GM12878 (cell line): ENCODE measurements around the gene WNT9A. TPM values are rescaled to one million over a fixed set of nuclear protein-coding genes. Genes with fewer than 3 reads are reported as not detected.

Source experiments
- ATAC-seq: fragments of 200-7000 bp; cut with Tn5 transposase; 3 replicates; pipeline ENCODE4 v1.9.1; 2020; ENCODE audit warnings: mild to moderate bottlenecking, moderate library complexity
- BruUV-seq: library from RNA; stranded (reverse); fragments of 400-500 nt; replicated peaks from 2 replicates; lab custom pipeline; 2021; lab: Mats Ljungman, UMichigan
- CTCF ChIA-PET: fragments of 300-600 bp; sonication (Branson Sonifier 250); formaldehyde crosslinking; extraction: SDS; loops from one replicate; lab custom pipeline; 2021; ENCODE audit warnings: inconsistent platforms; lab: Yijun Ruan, JAX
- POLR2A ChIA-PET: fragments of 350-600 bp; formaldehyde crosslinking; extraction: SDS; loops from one replicate; lab custom pipeline; 2021; ENCODE audit warnings: inconsistent platforms; lab: Charles Lee
- RAD21 ChIA-PET: fragments of 300-600 bp; sonication (Branson Sonifier 250); formaldehyde crosslinking; loops from one replicate; lab custom pipeline; 2023; ENCODE audit warnings: antibody characterized with exemption; ENCODE audit not compliant: unreplicated experiment; lab: Charles Lee
- SMC1A ChIA-PET: fragments of 300-600 bp; sonication (Branson Sonifier 250); formaldehyde crosslinking; loops from one replicate; lab custom pipeline; 2023; ENCODE audit not compliant: unreplicated experiment, uncharacterized antibody; lab: Charles Lee
- DNase-seq: peaks from one replicate; pipeline ENCODE4 v3.0.0-alpha.2; 2011; ENCODE audit warnings: low read depth, low spot score
- FAIRE-seq: peaks from 3 replicates; lab custom pipeline; 2011; peaks lifted over from hg19 to GRCh38; lab: Jason Lieb, UNC
- H2AFZ ChIP-seq: 2 replicates; pipeline ENCODE4 v1.6.0; 2011; ENCODE audit warnings: low read depth, low read length, control low read depth; ENCODE audit not compliant: control insufficient read depth
- H3K27ac ChIP-seq: 2 replicates; pipeline ENCODE4 v1.5.1; 2011; ENCODE audit warnings: control low read depth; ENCODE audit not compliant: control insufficient read depth, insufficient read depth
- H3K27me3 ChIP-seq, 2 experiments: replicated peaks in 1 of 2; 2 replicates each; pipeline versions ENCODE4 v1.6.0 to v1.6.1; 2011; ENCODE audit warnings: low read length in 1 of 2; ENCODE audit not compliant: control insufficient read depth in 2 of 2, insufficient read depth in 2 of 2
- H3K36me3 ChIP-seq, 2 experiments: 2 replicates each; pipeline ENCODE4 v1.5.1; 2011; ENCODE audit warnings: low read length in 1 of 2; ENCODE audit not compliant: control insufficient read depth in 2 of 2, insufficient read depth in 2 of 2
- H3K4me1 ChIP-seq: 2 replicates; pipeline ENCODE4 v1.6.1; 2011; ENCODE audit warnings: mild to moderate bottlenecking, low read length, moderate library complexity, mixed read lengths; ENCODE audit not compliant: control insufficient read depth, insufficient read depth
- H3K4me2 ChIP-seq: 2 replicates; pipeline ENCODE4 v1.6.0; 2011; ENCODE audit warnings: control low read depth; ENCODE audit not compliant: control insufficient read depth, insufficient read depth
- H3K4me3 ChIP-seq: fragments of 200-600 bp; sonication (generic); 2 replicates; pipeline ENCODE4 v1.5.1; 2016
- H3K79me2 ChIP-seq: 2 replicates; pipeline ENCODE4 v1.6.0; 2011; ENCODE audit warnings: low read length; ENCODE audit not compliant: control insufficient read depth, insufficient read depth
- H3K9ac ChIP-seq: 2 replicates; pipeline ENCODE4 v1.8.0; 2011; ENCODE audit warnings: low read length, control low read depth, mixed read lengths; ENCODE audit not compliant: control insufficient read depth, insufficient read depth
- H3K9me3 ChIP-seq: replicated peaks from 3 replicates; pipeline ENCODE4 v1.5.1; 2011; ENCODE audit warnings: mild to moderate bottlenecking, low read length; ENCODE audit not compliant: control insufficient read depth, insufficient read depth
- H4K20me1 ChIP-seq: 2 replicates; pipeline ENCODE4 v1.6.0; 2011; ENCODE audit not compliant: control insufficient read depth, insufficient read depth
- CTCF ChIP-seq, 3 experiments: IDR thresholded peaks in 2 of 3; conservative IDR thresholded peaks in 1 of 3; 2 replicates each; pipeline ENCODE4 v1.5.1; 2011; ENCODE audit warnings: low read depth in 3 of 3, low read length in 3 of 3, mild to moderate bottlenecking in 3 of 3, control low read depth in 2 of 3, moderate library complexity in 2 of 3, inconsistent platforms in 1 of 3, mixed read lengths in 1 of 3; ENCODE audit not compliant: control insufficient read depth in 2 of 3, insufficient read depth in 1 of 3; ENCODE audit errors: extremely low read depth in 1 of 3
- HCFC1 ChIP-seq: fragments of 150-350 bp; IDR thresholded peaks from 2 replicates; pipeline ENCODE4 v1.6.1; 2014; ENCODE audit warnings: low read length
- HDAC2 ChIP-seq: fragments of 200-600 bp; sonication (generic); IDR thresholded peaks from 2 replicates; pipeline ENCODE4 v1.6.1; 2017
- HSF1 ChIP-seq: fragments of 150-350 bp; IDR thresholded peaks from 2 replicates; pipeline ENCODE4 v1.6.1; 2014; ENCODE audit warnings: mild to moderate bottlenecking, low read depth, low read length
- IKZF1 ChIP-seq: fragments of 450-650 bp; conservative IDR thresholded peaks from 2 replicates; pipeline ENCODE4 v1.6.1; 2017; ENCODE audit warnings: antibody characterized with exemption, mild to moderate bottlenecking
- MLLT1 ChIP-seq: fragments of 450-650 bp; IDR thresholded peaks from 2 replicates; pipeline ENCODE4 v1.6.1; 2016; ENCODE audit warnings: mild to moderate bottlenecking
- MTA3 ChIP-seq: IDR thresholded peaks from 2 replicates; pipeline ENCODE4 v1.6.1; 2012; ENCODE audit warnings: low read length, inconsistent platforms, borderline replicate concordance
- MYB ChIP-seq: fragments of 150-350 bp; IDR thresholded peaks from 2 replicates; pipeline ENCODE4 v1.6.1; 2014; ENCODE audit warnings: mild to moderate bottlenecking, low read depth, low read length, borderline replicate concordance
- POLR2AphosphoS5 ChIP-seq: IDR thresholded peaks from 2 replicates; pipeline ENCODE4 v1.6.1; 2011; ENCODE audit warnings: mild to moderate bottlenecking, low read length, inconsistent platforms
- RCOR1 ChIP-seq: conservative IDR thresholded peaks from 2 replicates; pipeline ENCODE4 v1.6.1; 2012; ENCODE audit warnings: low read depth, low read length, improper control_type of control experiment
- RFX5 ChIP-seq: IDR thresholded peaks from 2 replicates; pipeline ENCODE4 v1.6.1; 2011; ENCODE audit warnings: low read depth, low read length, improper control_type of control experiment
- RUNX3 ChIP-seq: IDR thresholded peaks from 2 replicates; pipeline ENCODE4 v1.6.1; 2012; ENCODE audit warnings: low read length, inconsistent platforms
- SPI1 ChIP-seq: IDR thresholded peaks from 2 replicates; pipeline ENCODE4 v1.6.1; 2011; ENCODE audit warnings: low read depth, mild to moderate bottlenecking, low read length, moderate library complexity, borderline replicate concordance; ENCODE audit not compliant: insufficient read depth
- STAT1 ChIP-seq: fragments of 450-650 bp; conservative IDR thresholded peaks from 2 replicates; pipeline ENCODE4 v1.6.1; 2014; ENCODE audit warnings: antibody characterized with exemption, mild to moderate bottlenecking
- ZNF622 ChIP-seq: fragments of 450-650 bp; IDR thresholded peaks from 2 replicates; pipeline ENCODE4 v1.6.1; 2017; ENCODE audit warnings: mild to moderate bottlenecking, inconsistent platforms
- ZNF687 ChIP-seq: fragments of 450-650 bp; IDR thresholded peaks from 2 replicates; pipeline ENCODE4 v1.6.1; 2017; ENCODE audit warnings: mild to moderate bottlenecking, moderate library complexity
- WGBS: methylation state at CpG from one replicate; pipeline ENCODE4 v1.1.6; 2016; ENCODE audit warnings: low lambda C conversion rate; ENCODE audit not compliant: insufficient replicate concordance, insufficient coverage; ENCODE audit errors: missing lambda C conversion rate; 5-methylcytosine and 5-hydroxymethylcytosine counted together
- in situ Hi-C: fragments of 300-500 bp; cut with MboI; formaldehyde crosslinking; loops from 9 replicates; pipeline ENCODE4 v1.14.3; 2018; ENCODE audit warnings: mixed read lengths
- intact Hi-C: fragments of 100-400 bp; cut with micrococcal nuclease; formaldehyde crosslinking; loops from one replicate; pipeline ENCODE4 v1.14.2; 2022; ENCODE audit not compliant: unreplicated experiment
- polyA plus RNA-seq, 11 experiments: library from polyadenylated mRNA; depleted of rRNA in 4 of 11; unstranded in 6 of 11; stranded (reverse) in 5 of 11; fragments of >200 nt; fragmentation: Nextera tagmentation in 4 of 11; fragmentation: Illumina TruSeq in 1 of 11; extraction: Ambion mirVana in 4 of 11; extraction: Trizol in 1 of 11; gene quantifications; 1 replicate in 1 of 11; 2 replicates in 10 of 11; pipeline versions ENCODE4 v1.2.1 to v1.2.3, GENCODE V29; 2011 to 2016; ENCODE audit warnings: inconsistent platforms in 2 of 11, missing spikeins in 2 of 11, low read depth in 1 of 11
- total RNA-seq, 4 experiments: library from RNA; depleted of rRNA in 3 of 4; stranded (reverse); fragments of >200 nt in 3 of 4; fragmentation: Illumina TruSeq in 1 of 4; extraction: Trizol in 1 of 4; gene quantifications; 2 replicates each; pipeline versions ENCODE4 v1.2.1 to v1.2.3, GENCODE V29; 2013 to 2021

Gene WNT9A
- total and polyA plus RNA-seq, 10 of the 15 experiments (the other 5 are each of a cell fraction or from before 2014, with no cell fraction given), result not detected

- SMC1A ChIA-PET, result no interaction called here
- BruUV-seq, result no TSS peak
- POLR2A ChIA-PET, result no interaction called here
- TF ChIP-seq HDAC2 (no peak), ZNF622 (no peak), RCOR1 (no peak), IKZF1 (no peak), MTA3 (no peak), HSF1 (no peak), RUNX3 (no peak), ZNF687 (no peak), CTCF (IDR thresholded peaks at IDR 0.05 in 2 of 3, conservative IDR thresholded peaks at IDR 0.05 in 1 of 3; ENCODE audit: control insufficient read depth in 2 of 3, extremely low read depth in 1 of 3, insufficient read depth in 1 of 3, low read depth in 3 of 3, low read length in 3 of 3) (no peak), SPI1 (no peak), RFX5 (no peak), MLLT1 (no peak), STAT1 (no peak), MYB (no peak), HCFC1 (no peak), POLR2AphosphoS5 (no peak)
Observed at GRCh38 chr1:227890451-227891222, 57.1 kb downstream of the WNT9A start.

More at GRCh38 chr1:227890451-227891222, 57.1 kb downstream of the WNT9A start:
- H3K36me3 ChIP-seq, result no peaks in the 10 kb centered on the region
- FAIRE-seq (no peak), ATAC-seq (no peak), DNase-seq (no peak)
- H3K27ac ChIP-seq, result no peak overlapping the region
- H3K79me2 ChIP-seq, result no peaks in the 10 kb centered on the region
- ChIA-PET RAD21 (no interaction called here), CTCF (no interaction called here)
- H3K27me3 ChIP-seq, result no peaks in the 10 kb centered on the region
- H3K4me2 ChIP-seq, result no peak overlapping the region
- H3K9me3 ChIP-seq, result no peaks in the 10 kb centered on the region
- intact Hi-C loops (no loop called here), in situ Hi-C loops (no loop called here)
- no peak overlapping the region for H3K4me3 ChIP-seq
- no peaks in the 10 kb centered on the region for H4K20me1 ChIP-seq
- H3K4me1 ChIP-seq, result no peaks in the 10 kb centered on the region
- H2AFZ ChIP-seq, result no peak overlapping the region
- WGBS, result 40% methylated on average over 13 of the region's 13 CpGs
- no peak overlapping the region for H3K9ac ChIP-seq
